ENCODE data around the gene GHRH.

DNA sequence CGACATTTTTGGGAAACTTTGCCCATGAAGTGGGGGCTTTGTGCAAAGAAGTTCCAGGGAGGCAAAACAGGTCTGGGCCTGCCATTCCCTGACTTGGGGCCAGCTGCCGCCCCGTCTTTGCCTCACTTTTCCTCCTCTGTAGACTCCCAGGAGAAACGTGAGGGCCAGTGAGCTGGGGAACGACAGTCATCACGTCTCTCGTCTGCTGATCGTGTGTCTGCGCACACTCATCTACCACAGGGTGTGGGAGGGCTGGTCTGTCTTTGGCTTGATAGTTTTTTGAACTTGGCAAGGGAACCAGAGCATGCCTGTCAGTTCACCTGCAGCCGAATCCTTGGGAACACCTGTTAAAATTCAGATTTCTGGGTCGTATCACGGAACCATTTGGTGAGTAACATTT lies 8.5 kb downstream of the GHRH start:
- TF ChIP-seq POLR2A (IDR thresholded peaks at IDR 0.05): no peak
- TF ChIP-seq, protein P1, sequence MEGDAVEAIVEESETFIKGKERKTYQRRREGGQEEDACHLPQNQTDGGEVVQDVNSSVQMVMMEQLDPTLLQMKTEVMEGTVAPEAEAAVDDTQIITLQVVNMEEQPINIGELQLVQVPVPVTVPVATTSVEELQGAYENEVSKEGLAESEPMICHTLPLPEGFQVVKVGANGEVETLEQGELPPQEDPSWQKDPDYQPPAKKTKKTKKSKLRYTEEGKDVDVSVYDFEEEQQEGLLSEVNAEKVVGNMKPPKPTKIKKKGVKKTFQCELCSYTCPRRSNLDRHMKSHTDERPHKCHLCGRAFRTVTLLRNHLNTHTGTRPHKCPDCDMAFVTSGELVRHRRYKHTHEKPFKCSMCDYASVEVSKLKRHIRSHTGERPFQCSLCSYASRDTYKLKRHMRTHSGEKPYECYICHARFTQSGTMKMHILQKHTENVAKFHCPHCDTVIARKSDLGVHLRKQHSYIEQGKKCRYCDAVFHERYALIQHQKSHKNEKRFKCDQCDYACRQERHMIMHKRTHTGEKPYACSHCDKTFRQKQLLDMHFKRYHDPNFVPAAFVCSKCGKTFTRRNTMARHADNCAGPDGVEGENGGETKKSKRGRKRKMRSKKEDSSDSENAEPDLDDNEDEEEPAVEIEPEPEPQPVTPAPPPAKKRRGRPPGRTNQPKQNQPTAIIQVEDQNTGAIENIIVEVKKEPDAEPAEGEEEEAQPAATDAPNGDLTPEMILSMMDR (IDR thresholded peaks at IDR 0.05): no peak
